RCC 7860 (cell line): ENCODE measurements around the gene HPF1.
"Not testable (repeated sequence)": the region's sequence is repeated elsewhere in the genome, so short reads cannot be mapped to it uniquely, and the experiment has no call there.

Experiments
- DNase-seq: peaks from one replicate; pipeline ENCODE4 v3.0.0-alpha.2; 2015; ENCODE audit warnings: low spot score
- FAIRE-seq: peaks from 2 replicates; lab custom pipeline; 2012; peaks lifted over from hg19 to GRCh38; lab: Jason Lieb, UNC

The HPF1 gene

DNA sequence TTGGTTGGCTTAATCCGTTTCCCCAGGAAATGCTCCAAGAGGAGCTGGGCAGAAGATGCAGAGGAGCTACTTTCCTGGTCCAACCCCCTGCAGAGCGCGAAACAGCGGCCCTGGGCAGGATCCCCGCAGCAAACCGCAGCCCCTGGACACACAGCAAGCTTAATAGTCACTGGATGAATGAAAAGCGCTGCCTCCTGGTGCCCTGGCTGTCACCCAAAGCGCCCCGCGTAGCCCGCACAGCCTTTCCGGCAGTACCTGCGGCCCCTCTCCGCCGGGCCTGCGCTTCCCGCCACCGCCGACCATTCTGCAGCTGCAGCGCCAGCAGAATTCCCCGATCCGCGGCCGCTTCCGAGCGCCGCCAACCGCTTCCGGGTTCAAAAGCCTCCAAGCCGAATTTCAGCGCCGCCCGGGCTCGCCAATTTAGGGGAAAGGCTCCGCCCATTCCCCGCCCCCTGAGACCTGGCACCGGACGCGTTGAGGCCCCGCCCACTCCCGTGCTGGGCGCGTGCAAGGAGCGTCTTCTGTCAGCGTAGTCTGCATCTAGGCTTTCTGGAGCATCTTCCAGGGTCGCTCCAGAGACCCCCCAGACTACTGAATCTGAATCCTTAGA, at the start of gene HPF1:
TSS of gene HPF1 (minus strand) at position 370 of the 610 bp plus-strand sequence. CDS start at position 303, 67 bp downstream.
- FAIRE-seq: no peak

DNA sequence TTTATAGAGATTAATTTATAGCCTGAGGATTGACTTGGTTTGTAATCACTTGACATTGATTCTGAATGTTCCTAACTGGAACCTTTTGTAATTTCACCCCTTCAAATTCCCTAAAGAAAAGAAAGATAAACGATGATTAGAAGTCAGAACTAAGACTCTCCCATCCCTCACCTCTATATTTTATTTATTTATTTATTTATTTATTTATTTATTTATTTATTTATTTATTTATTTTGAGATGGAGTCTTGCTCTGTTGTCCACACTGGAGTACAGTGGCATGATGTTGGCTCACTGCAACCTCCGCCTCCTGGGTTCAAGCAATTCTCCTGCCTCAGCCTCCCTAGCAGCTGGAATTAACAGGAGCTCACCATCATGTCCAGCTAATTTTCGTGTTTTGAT, 49.0 kb upstream of the HPF1 start:
- not testable (repeated sequence) for FAIRE-seq

More for the DNA sequence above, at the start of gene HPF1:
- DNase-seq: peak; percentile 62

DNA sequence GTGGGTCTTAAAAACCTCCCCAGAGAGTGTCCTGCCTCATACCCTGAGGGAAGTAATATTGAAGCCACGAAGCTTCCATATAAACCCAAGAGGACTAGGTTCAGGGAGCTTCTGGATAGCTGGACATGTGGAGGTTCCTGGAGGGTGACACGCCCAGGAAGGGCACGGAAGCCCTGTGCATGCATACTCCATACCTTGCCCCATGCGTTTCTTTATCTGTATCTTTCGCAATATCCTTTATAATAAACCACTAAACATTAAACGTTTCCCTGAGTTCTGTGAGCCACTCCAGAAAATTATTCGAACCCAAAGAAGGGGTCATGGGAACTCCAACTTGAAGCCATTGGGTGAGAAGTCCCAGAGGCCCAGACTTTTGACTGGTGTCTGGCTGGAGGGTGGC, 45.7 kb upstream of the HPF1 start:
- FAIRE-seq (no peak), DNase-seq (no peak)

More for the DNA sequence above, 49.0 kb upstream of the HPF1 start:
- not testable (repeated sequence) for DNase-seq

DNA sequence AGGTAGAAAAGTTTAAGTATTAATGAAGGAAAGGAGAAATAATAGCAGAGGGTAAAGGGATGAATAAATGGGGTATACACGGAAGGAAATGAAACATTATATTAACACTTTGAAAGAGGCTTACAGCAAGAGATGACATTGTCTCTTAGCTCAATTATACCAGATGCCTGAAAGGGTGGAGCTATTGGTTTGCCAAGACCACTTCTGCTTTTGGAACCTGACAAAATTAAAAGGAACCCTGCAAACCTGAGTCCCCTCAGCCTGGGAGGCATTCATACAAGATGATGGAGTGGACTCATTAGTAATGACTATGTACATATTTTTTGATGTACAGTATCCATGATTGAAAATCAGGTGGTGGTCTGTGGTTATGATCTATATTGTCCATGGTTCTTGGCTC, 45.1 kb upstream of the HPF1 start:
- no peak for DNase-seq
- no peak for FAIRE-seq

DNA sequence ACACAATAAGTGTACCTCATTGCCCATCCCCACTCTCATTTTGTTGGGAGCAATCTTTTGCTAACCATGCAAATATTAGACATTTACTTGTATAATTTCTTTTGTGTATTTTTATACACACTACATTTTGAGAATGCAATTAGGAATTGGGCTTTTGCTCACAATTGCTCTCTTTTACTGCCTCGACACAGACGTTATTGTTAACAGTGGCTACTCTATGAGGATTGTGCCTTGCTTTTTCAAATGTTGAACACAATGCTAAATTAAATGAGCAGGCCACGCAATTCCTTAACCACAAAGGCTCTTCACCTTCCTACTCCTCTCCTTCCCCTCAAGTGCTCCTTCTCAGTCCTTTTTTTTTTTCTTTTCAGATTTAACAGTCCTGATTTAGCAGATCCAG, 42.8 kb upstream of the HPF1 start:
- FAIRE-seq: no peak
- DNase-seq: no peak

DNA sequence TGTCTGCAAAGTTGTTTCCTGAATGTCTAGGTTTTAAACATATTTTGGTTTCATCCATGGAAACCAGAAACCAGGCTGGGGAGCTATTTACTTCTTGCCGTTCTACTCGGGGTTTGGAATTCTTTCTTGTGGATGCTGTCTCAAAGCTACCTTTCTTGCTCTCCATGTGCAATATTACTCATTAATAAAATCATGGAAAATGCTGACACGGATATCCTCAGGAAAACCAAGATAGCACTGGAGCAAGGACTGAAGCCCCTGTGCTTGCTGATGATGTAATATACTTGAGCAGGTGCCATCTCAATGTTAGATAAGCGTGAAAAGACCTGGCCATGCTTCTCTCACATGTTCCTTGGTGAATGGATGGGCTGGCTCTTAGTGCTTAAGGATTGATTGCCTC, 41.5 kb upstream of the HPF1 start:
- FAIRE-seq (no peak), DNase-seq (no peak)

DNA sequence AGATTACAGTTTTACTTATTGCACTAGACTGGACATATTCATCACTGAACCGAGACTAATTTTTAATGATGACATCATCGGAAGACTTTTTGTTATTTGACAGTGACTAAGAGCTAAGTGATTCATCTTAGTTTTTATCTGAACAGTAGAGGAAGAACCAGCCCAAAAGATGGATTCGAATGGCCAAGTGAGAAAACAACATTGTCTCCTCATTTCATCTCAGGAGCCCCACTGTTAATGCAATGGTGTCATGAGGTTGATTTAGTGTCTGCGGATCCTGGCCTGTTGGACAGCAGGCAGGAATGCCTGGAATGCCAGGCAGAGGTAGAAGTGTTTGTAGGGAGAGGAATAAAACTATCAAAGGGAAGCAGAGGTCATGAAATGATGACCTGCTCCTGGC, 37.8 kb upstream of the HPF1 start:
- no peak for FAIRE-seq
- peak; percentile 44 for DNase-seq

DNA sequence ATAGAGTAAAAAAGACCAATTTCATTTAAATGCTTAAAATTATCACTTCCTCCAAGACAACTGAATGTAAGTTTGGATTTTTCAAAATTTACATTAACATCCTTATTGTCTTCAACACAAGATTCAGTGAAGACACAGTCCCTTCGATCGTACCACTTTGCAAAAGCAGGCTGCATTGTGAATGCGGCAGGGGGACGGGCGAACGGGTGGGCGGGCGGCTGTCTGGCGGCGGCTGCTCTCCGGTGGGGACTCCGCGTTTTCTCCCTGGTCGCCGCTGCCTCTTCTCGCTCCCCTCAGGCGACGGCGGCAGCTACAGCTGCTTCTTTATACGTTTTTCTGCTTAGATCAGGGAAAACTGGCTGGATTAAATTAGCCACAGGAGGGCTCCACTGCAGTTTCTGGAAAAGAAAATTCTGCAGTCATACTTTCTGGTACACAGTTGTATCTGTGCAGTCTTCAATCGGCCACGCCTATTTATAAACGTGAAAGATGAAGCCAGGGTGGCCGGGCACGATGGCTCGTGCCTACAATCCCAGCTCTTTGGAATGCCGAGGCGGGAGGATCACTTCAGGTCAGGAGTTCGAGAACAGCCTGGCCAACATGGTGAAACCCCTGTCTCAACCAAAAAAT, 33.9 kb upstream of the HPF1 start:
- no peak for FAIRE-seq
- peak; percentile 23 for DNase-seq

DNA sequence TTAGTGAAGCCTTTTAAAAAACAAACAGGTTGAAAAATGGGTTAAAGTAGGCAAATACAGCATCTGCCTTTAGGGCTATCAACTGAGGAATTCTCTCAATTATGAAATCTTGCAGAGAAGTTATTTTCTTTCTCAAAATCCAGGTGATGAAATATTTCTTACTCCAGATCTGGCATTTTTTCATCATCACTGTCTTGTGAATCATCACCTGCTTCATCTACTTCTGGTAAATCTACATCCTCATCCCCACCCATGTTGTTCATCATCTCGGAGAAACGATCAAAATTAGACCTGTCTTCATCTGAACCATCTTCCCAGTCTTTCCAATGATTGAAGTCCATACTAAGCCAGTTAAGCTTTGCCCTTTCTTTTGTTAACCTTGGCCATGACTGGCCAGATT, 33.3 kb upstream of the HPF1 start:
- FAIRE-seq: no peak

DNA sequence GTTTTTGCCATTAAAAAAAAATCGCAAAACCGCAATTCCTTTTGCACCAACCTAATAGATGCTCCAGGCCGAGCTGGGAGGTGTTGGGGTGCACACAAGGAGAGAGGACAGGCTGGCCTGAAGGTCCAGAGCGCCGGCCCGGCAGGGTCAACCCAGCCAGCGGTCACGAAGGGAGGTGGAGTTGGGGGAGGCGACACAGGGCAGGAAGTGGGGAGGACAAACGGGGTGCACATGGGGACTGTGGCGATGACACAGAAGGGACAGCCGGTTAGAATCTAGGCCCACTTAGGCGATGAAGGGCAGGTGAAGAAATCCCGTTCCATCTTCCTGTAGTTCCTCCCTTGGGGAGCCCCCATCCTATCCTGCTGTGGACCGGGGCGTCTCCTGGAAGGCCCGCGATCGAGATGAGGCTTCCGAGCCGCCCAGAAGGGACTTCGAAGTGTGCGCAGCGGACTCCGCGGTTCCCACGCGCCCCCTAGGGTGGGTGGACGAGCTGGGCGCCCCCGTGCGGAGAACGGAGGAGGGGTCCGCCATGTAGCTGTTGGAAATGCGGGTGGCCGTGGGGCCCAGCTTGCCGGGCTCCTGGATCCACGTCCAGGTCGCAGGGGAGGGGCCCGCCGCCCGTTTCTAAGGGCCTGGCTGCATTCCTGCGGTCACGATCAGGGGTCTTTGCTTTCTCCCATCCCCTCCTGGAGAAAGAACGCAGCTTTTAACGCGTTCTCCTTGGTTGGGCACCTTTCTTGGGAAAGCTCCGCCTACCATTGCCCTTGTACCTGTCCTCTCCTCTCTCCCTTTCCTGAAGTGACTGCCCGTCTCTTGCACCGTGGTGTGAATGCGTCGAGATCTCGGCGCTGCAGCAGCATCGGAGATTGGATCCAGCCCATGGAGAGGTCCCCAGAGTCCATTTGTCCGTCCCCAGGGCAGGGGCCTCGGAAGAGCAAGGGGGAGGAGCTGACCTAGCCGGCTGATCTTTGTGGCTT, 17.0 kb upstream of the HPF1 start:
- FAIRE-seq (no peak), DNase-seq (no peak)

More for the DNA sequence above, 33.3 kb upstream of the HPF1 start:
- DNase-seq: no peak

DNA sequence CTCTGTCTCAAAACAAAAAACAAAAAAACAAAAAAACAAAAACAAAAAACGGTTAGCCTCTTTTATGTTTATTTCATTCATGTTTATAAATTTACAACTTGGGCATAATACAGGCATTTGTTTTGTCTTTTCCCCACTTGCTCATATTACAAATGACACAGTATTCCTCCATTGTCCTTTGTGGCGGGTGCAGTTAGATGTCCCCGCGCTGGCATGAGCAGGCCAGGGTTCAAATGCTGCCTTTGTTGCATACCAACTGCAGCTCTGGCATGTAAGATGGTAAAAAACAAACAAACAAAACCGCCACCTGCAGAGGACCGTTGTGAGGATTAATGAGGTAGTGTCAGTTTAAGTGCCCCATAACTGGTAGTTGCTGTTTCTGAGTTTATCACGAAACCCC, 16.1 kb upstream of the HPF1 start:
- DNase-seq: no peak
- FAIRE-seq: no peak

DNA sequence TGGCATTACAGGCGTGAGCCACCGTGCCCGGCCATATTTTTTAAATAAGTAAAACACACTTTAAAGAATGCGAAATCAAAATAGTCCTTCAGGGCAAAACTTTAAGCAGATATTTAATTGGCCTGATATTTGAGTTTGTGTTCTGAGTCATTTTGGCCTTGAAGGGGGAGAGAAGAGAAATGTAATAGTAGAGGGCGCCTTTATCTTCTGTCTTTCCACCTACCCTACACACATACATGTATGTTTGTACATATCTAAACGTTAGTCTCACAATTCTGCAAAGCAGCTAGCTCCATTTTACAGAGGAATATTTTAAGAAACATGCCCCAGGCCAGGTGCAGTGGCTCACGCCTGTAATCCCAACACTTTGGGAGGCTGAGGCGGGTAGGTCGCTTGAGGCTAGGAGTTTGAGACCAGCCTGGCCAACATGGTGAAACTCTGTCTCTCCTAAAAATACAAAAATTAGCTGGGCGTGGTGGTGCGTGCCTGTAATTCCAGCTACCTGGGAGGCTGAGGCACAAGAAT, 13.9 kb upstream of the HPF1 start:
- not testable (repeated sequence) for DNase-seq, FAIRE-seq

DNA sequence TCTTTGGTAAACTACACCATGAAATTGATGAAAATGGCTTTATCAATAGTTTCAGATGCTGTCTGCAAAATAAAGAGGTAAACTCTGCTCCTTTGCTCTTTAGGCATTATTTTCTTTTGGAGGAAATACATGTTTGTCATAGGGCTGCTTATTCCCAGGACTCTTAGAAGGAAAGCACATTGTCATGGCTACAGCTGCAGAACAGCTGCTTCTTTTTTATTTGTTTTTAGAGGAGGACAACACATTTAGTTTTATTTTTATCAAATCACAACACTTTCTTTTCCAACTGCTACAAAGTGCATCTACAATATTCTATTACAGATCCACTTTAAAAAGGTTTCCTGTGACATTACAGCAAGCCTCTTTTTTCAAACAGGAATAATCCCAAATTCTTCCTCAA, 12.7 kb upstream of the HPF1 start:
- FAIRE-seq: no peak
- no peak for DNase-seq

DNA sequence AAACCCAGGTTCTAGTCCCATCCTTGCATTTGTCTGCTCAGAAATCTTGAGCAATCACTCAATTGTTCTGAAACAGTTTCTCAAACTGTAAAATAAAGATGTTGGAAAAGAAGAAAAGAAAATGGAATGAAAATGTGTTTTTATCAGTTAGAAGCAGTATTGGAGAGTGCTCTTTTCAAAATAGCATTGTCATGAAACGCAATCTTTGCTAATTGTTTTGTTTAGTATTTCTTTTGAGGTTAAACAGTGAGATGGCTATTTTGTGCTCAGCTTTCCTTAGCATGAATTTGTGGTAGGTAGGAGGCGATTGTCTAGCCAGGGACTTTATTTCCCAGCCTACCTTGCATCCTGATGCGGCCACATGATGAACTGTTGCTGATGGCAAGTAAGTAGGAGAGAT, 10.6 kb upstream of the HPF1 start:
- DNase-seq (no peak), FAIRE-seq (no peak)

DNA sequence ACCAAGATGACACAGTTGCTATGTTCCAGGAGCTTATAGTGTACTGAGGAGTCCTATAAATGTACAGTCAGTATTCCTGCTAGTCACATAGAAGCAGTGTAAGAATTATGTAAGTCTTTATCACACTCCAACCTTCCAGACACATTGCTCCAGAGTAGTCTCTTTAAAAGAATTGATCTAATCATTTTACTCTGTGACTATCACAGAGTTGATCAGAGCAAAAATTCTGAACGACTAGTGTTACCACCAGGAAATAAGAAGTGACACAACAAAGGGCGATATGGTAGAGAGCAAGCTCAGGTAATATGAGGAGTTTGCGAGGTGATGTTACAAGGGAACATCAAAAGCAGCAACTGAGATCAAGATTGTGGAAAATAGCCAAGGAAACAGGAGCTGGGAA, 9.0 kb upstream of the HPF1 start:
- DNase-seq (no peak), FAIRE-seq (no peak)

DNA sequence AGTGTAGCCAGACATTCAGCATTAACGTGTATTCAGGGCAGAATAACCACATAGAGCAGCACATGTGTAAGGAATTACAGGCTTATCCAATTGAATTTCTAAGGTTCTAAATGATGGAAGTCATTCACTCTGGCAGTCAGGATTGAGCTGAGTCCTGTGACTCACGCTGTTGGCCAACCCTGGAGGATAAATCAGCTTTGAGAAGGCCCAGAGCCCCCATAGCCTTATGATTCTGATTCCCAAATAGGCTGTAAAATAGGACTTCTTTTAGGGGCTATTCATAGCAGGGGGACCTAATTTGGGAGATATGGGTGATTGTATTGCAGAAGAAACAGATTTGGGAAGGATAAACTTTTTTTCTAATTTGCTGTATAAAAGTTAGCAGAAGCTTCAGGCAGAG, 8.1 kb upstream of the HPF1 start:
- no peak for DNase-seq
- FAIRE-seq: no peak

DNA sequence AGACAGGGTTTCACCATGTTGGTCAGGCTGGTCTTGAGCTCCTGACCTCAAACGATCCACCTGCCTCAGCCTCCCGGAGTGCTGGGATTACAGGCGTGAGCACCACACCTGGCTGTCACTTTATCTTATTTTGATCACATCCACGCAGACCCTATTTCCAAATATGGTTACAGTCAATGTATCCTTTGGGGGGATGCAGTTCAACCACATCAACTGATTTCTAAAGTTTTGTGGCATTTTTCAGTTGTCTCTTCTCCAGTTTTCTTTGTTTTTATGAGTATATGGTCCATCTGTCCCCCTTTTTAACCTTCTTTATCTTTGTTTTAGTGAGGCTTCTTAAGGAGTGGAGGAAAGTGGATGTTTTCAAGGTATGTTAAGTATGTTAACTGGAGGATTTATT, 4.1 kb upstream of the HPF1 start:
- no peak for FAIRE-seq
- DNase-seq: no peak

DNA sequence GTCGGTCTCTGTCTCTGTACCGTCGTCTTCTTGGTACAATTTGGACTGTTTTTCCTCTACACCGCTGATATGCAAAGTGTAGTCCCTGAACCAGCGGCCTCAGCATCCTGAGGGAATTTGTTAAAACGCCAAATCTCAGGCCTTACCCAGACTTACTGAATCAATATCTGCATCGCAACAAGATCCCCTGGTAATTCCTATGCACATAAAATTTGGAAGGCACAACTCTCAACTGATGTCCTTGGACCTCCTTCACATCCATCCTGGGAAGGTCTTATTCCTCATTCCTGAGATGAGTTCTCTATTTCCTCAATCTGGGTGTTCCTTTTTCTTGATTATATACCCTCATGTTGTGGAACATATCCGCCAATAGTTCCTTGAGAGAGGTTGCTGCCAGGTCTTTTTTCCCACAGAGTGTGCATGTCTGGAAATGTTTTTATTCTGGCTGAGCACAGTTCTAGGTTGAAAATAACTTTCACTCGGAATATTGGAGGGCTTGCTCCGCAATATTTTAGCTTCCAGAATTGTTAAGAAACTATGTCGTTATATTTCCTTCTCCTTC, 738 bp upstream of the HPF1 start:
- DNase-seq (no peak), FAIRE-seq (no peak)

DNA sequence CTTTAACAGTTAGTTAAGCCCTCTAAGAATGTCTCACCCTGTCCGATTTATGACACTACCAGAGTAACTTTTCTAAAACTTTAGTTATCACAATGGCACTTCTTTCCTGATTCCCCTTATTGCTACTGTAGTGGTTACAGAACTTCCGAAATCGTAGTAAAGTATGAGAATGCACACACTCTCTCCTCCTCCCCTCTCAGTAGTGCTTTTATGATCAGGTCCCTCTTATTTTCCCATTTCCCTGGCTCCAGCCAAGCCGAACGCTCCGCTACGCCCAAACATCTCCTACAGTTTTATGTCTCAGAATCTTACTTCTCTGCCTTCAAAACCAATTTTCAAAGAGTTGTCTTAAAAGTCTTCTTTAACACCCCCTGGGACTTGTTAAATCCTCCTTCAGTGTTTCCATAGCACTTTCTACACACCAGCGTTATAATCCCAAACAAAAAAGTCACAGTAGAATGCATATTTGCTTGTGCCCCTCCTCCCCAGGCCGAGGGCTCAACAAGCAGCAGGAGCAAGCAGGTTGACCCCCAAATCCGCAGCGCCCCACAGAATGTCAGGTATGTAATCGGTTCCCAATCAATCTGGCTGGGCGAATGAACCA, 671 bp downstream of the HPF1 start:
- no peak for FAIRE-seq
- no peak for DNase-seq

DNA sequence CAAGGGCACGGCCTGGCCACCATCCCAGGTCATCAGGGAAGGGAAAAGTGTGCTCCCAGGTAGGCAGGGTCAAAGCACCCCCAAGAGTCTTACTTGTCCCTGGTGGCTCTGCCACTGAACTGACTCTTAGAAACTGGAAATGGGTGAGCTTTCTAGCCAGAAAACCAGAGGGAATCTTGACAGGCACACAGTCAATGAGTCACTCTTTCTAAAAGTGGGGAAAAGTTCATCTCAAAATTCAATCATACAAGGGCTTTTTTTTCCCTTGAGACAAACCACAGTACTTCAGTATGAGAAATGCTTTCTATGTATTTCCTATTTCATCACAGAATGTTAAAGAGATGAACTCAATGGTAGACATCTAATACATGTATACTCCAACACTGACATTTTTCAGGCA, 12.5 kb downstream of the HPF1 start:
- FAIRE-seq (no peak), DNase-seq (no peak)

DNA sequence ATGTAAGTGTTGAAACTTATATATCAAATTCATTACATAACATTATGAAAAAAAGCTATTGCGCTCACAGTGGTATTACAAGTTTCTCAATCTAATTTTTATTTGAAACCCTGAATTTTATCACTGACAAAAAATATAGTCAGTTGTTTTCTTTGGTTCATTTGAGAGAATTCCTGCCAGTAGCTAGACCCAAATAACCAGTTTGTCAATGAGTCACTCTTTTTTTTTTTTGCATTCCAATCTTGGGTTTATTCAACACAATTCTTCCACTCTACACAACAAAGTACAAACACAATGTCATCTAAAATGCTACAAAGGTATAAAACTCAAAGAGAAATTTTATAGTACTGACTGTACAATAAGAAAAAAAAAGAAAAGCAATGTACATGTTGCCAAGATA, 13.1 kb downstream of the HPF1 start:
- FAIRE-seq: no peak

More for the DNA sequence above, 13.1 kb downstream of the HPF1 start:
- no peak for DNase-seq
